ENCODE measurements around the gene SLC35A1. TPM values are rescaled to one million over a fixed set of nuclear protein-coding genes. Genes with fewer than 3 reads are reported as not detected.

SLC35A1 gene
- total RNA-seq: 10 to 100 TPM; 14.5 to 19.9 (median 16.1) TPM

DNA sequence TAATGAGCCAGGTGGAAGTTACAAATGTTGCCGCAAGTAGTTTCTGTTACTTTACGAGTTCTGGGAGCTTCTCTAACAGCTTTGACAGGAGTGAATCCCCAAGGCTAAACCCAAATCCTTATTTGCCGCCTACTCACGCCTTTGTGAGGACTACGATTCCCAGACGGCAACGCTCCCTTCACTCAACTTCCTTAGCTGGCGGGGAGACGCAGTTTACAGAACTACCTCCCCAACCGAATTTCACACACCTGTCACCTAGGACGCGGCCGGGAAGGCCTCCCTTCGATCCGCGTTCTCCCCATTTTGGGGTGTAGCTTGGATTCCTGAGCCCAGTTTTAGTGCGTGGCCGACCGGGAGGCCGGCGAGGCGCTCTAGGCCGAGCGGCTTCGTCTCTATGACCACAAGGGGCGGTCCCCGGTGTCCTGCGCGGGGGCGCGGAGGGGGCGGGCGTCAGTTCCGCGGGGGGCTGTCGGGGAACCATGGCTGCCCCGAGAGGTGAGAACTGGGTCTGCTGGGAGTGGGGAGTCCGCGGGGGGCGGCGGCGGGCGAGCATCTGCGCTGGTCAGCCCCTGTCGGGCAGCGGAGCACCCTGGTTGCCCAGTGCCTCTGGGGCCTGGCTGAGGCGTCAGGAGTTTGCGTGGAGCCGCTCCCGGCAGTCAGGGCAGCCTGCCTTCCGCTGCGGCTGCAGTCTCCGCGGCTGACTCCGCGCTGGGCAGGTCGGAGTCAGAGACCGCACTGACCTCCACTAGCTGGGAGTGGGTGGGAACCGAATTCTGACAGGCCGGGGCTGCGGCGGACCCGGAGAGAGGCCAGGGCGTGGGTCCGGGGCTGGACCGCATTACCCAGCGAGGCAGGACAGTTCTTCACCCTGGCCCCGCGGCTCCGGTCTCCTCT lies at the start of gene SLC35A1:
SLC35A1 (plus strand) TSS at position 450 of the 894 bp plus-strand sequence; CDS start at position 480, 30 bp downstream.
- Histone ChIP-seq H3K36me3 (peaks cover 0 to 4% of the 10 kb centered on the region in 2 donors), H3K27ac (peak within 1 kb of the TSS; percentile 82 to 94 (median 90)), H3K9me3 (no peaks in the 10 kb centered on the region), H3K4me1 (peaks cover 4 to 12% (median 5%) of the 10 kb centered on the region in 3 donors), H3K27me3 (no peaks in the 10 kb centered on the region), H3K4me3 (peak within 1 kb of the TSS; percentile 89 to 90)
- peak; percentile 98 for ATAC-seq
- 0 to 1% methylated on average over 9 to 21 of the region's 70 CpGs for WGBS, 2 donors (ENCODE audit: low coverage in 1 of 2)
- no peak for TF ChIP-seq EP300 (IDR thresholded peaks at IDR 0.05)
- peak; percentile 74 for TF ChIP-seq POLR2AphosphoS5 (IDR thresholded peaks at IDR 0.05)
- TF ChIP-seq POLR2A (IDR thresholded peaks at IDR 0.05): peak; percentile 46 to 71
- peak in 3 of 4 experiments; percentile 32 to 56 (median 39) for TF ChIP-seq CTCF (IDR thresholded peaks at IDR 0.05)

DNA sequence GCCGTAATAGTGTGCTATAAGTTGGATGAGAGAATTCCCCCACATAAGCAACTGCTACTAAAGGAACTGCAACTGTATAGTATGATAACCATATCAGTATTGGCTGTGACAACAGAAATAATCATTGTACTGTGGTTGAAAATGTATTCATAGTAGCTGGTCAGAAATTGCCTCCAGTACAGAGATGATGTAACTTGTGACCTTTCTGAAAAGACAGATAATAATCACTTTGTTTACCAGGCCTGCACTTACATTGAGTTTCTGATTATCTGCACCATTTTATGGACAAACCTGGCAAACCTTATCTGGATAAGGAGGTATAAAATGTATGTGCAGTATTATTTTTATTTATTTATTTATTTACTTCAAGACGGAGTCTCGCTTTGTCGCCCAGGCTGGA lies 46.0 kb upstream of the SLC35A1 start:
- no peaks in the 10 kb centered on the region for H3K9me3 ChIP-seq
- H3K36me3 ChIP-seq: no peaks in the 10 kb centered on the region
- H3K27me3 ChIP-seq: no peaks in the 10 kb centered on the region
- no peak for ATAC-seq
- WGBS, 2 donors (ENCODE audit: low coverage in 1 of 2): 80 to 96% methylated on average over 1 to 4 of the region's 4 CpGs
- no peak overlapping the region for H3K27ac ChIP-seq
- H3K4me3 ChIP-seq: no peak overlapping the region
- H3K4me1 ChIP-seq: no peaks in the 10 kb centered on the region
- TF ChIP-seq CTCF (IDR thresholded peaks at IDR 0.05): no peak
- TF ChIP-seq EP300 (IDR thresholded peaks at IDR 0.05): no peak
- TF ChIP-seq POLR2AphosphoS5 (IDR thresholded peaks at IDR 0.05): no peak
- no peak for TF ChIP-seq POLR2A (IDR thresholded peaks at IDR 0.05)

- ATAC-seq: no peak
- WGBS, 2 donors (ENCODE audit: low coverage in 1 of 2): 57 to 67% methylated on average over 3 of the region's 3 CpGs
- no peak for TF ChIP-seq POLR2AphosphoS5 (IDR thresholded peaks at IDR 0.05)
- no peak for TF ChIP-seq CTCF (IDR thresholded peaks at IDR 0.05)
- no peak for TF ChIP-seq POLR2A (IDR thresholded peaks at IDR 0.05)
- TF ChIP-seq EP300 (IDR thresholded peaks at IDR 0.05): no peak
Measured at GRCh38 chr6:87430499-87430898, 42.3 kb upstream of the SLC35A1 start.

GRCh38 chr6:87431263-87431662 lies 41.5 kb upstream of the SLC35A1 start:
- Histone ChIP-seq H3K4me1 (no peaks in the 10 kb centered on the region), H3K9me3 (no peaks in the 10 kb centered on the region), H3K36me3 (no peaks in the 10 kb centered on the region), H3K4me3 (no peak overlapping the region), H3K27ac (no peak overlapping the region), H3K27me3 (no peaks in the 10 kb centered on the region)
- no peak for ATAC-seq
- no peak for TF ChIP-seq EP300 (IDR thresholded peaks at IDR 0.05)
- no peak for TF ChIP-seq CTCF (IDR thresholded peaks at IDR 0.05)
- TF ChIP-seq POLR2AphosphoS5 (IDR thresholded peaks at IDR 0.05): no peak
- TF ChIP-seq POLR2A (IDR thresholded peaks at IDR 0.05): no peak
- 73% methylated on average over 5 of the region's 5 CpGs; no CpG with 5 or more reads in 1 of the 2 donors for WGBS, 2 donors (ENCODE audit: low coverage in 1 of 2)

More at GRCh38 chr6:87430499-87430898, 42.3 kb upstream of the SLC35A1 start:
- no peaks in the 10 kb centered on the region for H3K9me3 ChIP-seq
- no peaks in the 10 kb centered on the region for H3K36me3 ChIP-seq
- H3K27me3 ChIP-seq: no peaks in the 10 kb centered on the region
- no peak overlapping the region for H3K4me3 ChIP-seq
- no peaks in the 10 kb centered on the region for H3K4me1 ChIP-seq
- no peak overlapping the region for H3K27ac ChIP-seq
